Measurements from ENCODE around the gene GXYLT1. TPM values are rescaled to one million over a fixed set of nuclear protein-coding genes. Genes with fewer than 3 reads are reported as not detected.
A peak's percentile ranks its signal among the peaks of the same experiment; 100 is the strongest.
"Not testable (repeated sequence)": the region's sequence is repeated elsewhere in the genome, so short reads cannot be mapped to it uniquely, and the experiment has no call there.

Gene GXYLT1
- total RNA-seq: 1 to 10 TPM; 5.3 to 6.3 TPM

- no peak for TF ChIP-seq CTCF (IDR thresholded peaks at IDR 0.05)
- peak within 1 kb of the TSS; percentile 56 for H3K27ac Mint-ChIP-seq
- intact Hi-C loops (cut with micrococcal nuclease): loop anchor here (5.0 kb wide), 1 partner anchor 93 kb away; the partner anchor contains the start of gene YAF2
- peak; percentile 81 for DNase-seq
- no peaks in the 10 kb centered on the region for H3K27me3 Mint-ChIP-seq
- ChIA-PET POLR2A (interaction anchor here (0.7 to 1.4 kb wide), 4 partner anchors 16 to 94 kb away, joined by 3 to 8 read pairs (median 4); no protein-coding TSS in a partner anchor), CTCF (interaction anchor here (0.8 to 1.7 kb wide), 6 partner anchors 11 to 227 kb away, joined by 3 to 7 read pairs (median 4); no protein-coding TSS in a partner anchor)
- peaks cover 31% of the 10 kb centered on the region for H3K4me1 Mint-ChIP-seq (ENCODE audit: low read depth)
- H3K4me3 Mint-ChIP-seq: peak within 1 kb of the TSS; percentile 80
- H3K9me3 Mint-ChIP-seq: no peaks in the 10 kb centered on the region
- ATAC-seq: peak; percentile 91
- no peaks in the 10 kb centered on the region for H3K36me3 Mint-ChIP-seq (ENCODE audit: low read depth)
Measured at GRCh38 chr12:42144408-42145196, at the start of gene GXYLT1. Gene GXYLT1, minus strand, starts transcription at chr12:42144874. Its CDS starts 228 bp downstream, at chr12:42144646.

GRCh38 chr12:42192686-42193085 lies 48.0 kb upstream of the GXYLT1 start:
- ATAC-seq (no peak), DNase-seq (no peak)
- Mint-ChIP-seq H3K36me3 (ENCODE audit: low read depth) (peaks cover 11% of the 10 kb centered on the region), H3K9me3 (no peaks in the 10 kb centered on the region), H3K27ac (peak overlapping the region; percentile 39), H3K27me3 (no peaks in the 10 kb centered on the region), H3K4me1 (ENCODE audit: low read depth) (peaks cover 8% of the 10 kb centered on the region), H3K4me3 (no peak overlapping the region)
- TF ChIP-seq CTCF (IDR thresholded peaks at IDR 0.05): no peak
- ChIA-PET POLR2A (no interaction called here), CTCF (no interaction called here)
- intact Hi-C loops (cut with micrococcal nuclease): no loop called here

GRCh38 chr12:42192258-42192657 lies 47.6 kb upstream of the GXYLT1 start:
- no peak overlapping the region for H3K4me3 Mint-ChIP-seq
- ChIA-PET CTCF (no interaction called here), POLR2A (no interaction called here)
- intact Hi-C loops (cut with micrococcal nuclease): no loop called here
- H3K36me3 Mint-ChIP-seq (ENCODE audit: low read depth): peaks cover 9% of the 10 kb centered on the region
- H3K27me3 Mint-ChIP-seq: no peaks in the 10 kb centered on the region
- H3K27ac Mint-ChIP-seq: no peak overlapping the region
- no peak for DNase-seq
- no peak for ATAC-seq
- peaks cover 8% of the 10 kb centered on the region for H3K4me1 Mint-ChIP-seq (ENCODE audit: low read depth)
- TF ChIP-seq CTCF (IDR thresholded peaks at IDR 0.05): no peak
- H3K9me3 Mint-ChIP-seq: no peaks in the 10 kb centered on the region

- Mint-ChIP-seq H3K36me3 (ENCODE audit: low read depth) (peaks cover 5% of the 10 kb centered on the region), H3K4me3 (no peak overlapping the region), H3K27me3 (no peaks in the 10 kb centered on the region), H3K9me3 (no peaks in the 10 kb centered on the region), H3K27ac (no peak overlapping the region), H3K4me1 (ENCODE audit: low read depth) (peaks cover 8% of the 10 kb centered on the region)
- ChIA-PET CTCF (interaction anchor here (1.1 kb wide), 1 partner anchor 9 kb away, joined by 4 read pairs; no protein-coding TSS in a partner anchor), POLR2A (no interaction called here)
- no peak for ATAC-seq
- no peak for TF ChIP-seq CTCF (IDR thresholded peaks at IDR 0.05)
- intact Hi-C loops (cut with micrococcal nuclease): no loop called here
- no peak for DNase-seq
Measured at GRCh38 chr12:42190376-42190775, 45.7 kb upstream of the GXYLT1 start.

- CTCF ChIA-PET: interaction anchor here (1.2 kb wide), 1 partner anchor 145 kb away, joined by 3 read pairs; no protein-coding TSS in a partner anchor
- DNase-seq; intact Hi-C loops (cut with micrococcal nuclease); H3K9me3 Mint-ChIP-seq; H3K27ac Mint-ChIP-seq; H3K4me3 Mint-ChIP-seq; ATAC-seq; POLR2A ChIA-PET; H3K27me3 Mint-ChIP-seq: not testable (repeated sequence)
- peaks cover 14% of the 10 kb centered on the region for H3K4me1 Mint-ChIP-seq (ENCODE audit: low read depth)
- peaks cover 14% of the 10 kb centered on the region for H3K36me3 Mint-ChIP-seq (ENCODE audit: low read depth)
Measured at GRCh38 chr12:42188275-42188674, 43.6 kb upstream of the GXYLT1 start.
